ENCODE measurements around the gene ERMP1. TPM values are rescaled to one million over a fixed set of nuclear protein-coding genes. Genes with fewer than 3 reads are reported as not detected.

The ERMP1 gene
- total and polyA plus RNA-seq, 2 of the 8 experiments (the other 6 are each of a cell fraction or from before 2014, with no cell fraction given), result 12.8 to 16.7 TPM

DNA sequence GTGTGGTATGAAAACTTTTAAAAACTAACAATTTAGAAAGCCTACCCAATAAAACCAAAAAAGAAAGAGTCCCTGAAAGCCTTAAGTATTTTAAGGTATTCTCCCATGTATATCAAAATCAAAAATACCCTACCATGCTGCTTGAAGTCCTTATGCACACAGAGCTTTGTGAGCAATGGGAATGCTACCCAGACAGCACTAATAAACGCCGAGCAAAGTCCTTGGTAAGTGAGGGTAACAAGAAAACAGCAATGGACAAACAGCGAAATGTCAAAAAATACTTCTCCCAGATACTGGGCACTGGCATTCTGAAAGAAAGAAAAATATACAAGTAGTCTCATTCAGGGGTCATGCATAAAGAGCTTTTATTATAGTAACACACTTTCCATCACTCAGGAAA lies 27.4 kb downstream of the ERMP1 start:
- no peaks in the 10 kb centered on the region for H3K4me1 ChIP-seq (replicated peaks in 1 of 4; ENCODE audit: control insufficient read depth in 3 of 4, insufficient read depth in 4 of 4, low read length in 3 of 4)
- no peak overlapping the region for H2AFZ ChIP-seq (ENCODE audit: low read length)
- no peak overlapping the region for H3K23ac ChIP-seq (ENCODE audit: insufficient read length)
- no peak overlapping the region for H4K91ac ChIP-seq (replicated peaks; ENCODE audit: insufficient read length, low read length)
- ChIA-PET CTCF (ENCODE audit: partially characterized antibody) (no interaction called here), POLR2A (ENCODE audit: partially characterized antibody) (no interaction called here)
- peaks cover 0 to 4% (median 0%) of the 10 kb centered on the region in 4 experiments; a peak in 3 of 8 replicates for H3K36me3 ChIP-seq (ENCODE audit: control insufficient read depth in 2 of 4, insufficient read depth in 4 of 4, low read length in 3 of 4)
- H3K18ac ChIP-seq (ENCODE audit: extremely low read depth, low read length), result no peak overlapping the region
- H2BK5ac ChIP-seq (ENCODE audit: low read depth, low read length), result no peak overlapping the region
- no peak overlapping the region for H4K8ac ChIP-seq (ENCODE audit: extremely low read depth, insufficient read depth, low read length)
- no peak overlapping the region for H4K5ac ChIP-seq (ENCODE audit: insufficient read length, low read depth, low read length)
- no peaks in the 10 kb centered on the region for H3K79me2 ChIP-seq (ENCODE audit: control insufficient read depth in 1 of 2, insufficient read depth in 2 of 2, low read length in 2 of 2)
- no peak overlapping the region for H3K4me3 ChIP-seq (ENCODE audit: extremely low read depth in 1 of 4, insufficient read depth in 2 of 4, low read depth in 3 of 4, low read length in 4 of 4)
- no peaks in the 10 kb centered on the region for H3K79me1 ChIP-seq (ENCODE audit: low read depth, low read length)
- no peak for DNase-seq (ENCODE audit: low read depth in 1 of 2, low spot score in 2 of 2)
- H2BK12ac ChIP-seq (ENCODE audit: low read depth, low read length), result no peak overlapping the region
- no peak overlapping the region for H2BK15ac ChIP-seq (ENCODE audit: low read length)
- no peak overlapping the region for H2BK20ac ChIP-seq (ENCODE audit: low read length)
- no peak overlapping the region for H2AK5ac ChIP-seq (ENCODE audit: low read depth, low read length)
- H2BK120ac ChIP-seq (replicated peaks; ENCODE audit: low read depth, low read length), result no peak overlapping the region
- no peaks in the 10 kb centered on the region for H3K23me2 ChIP-seq (ENCODE audit: low read depth, low read length)
- no peak overlapping the region for H3K27ac ChIP-seq (ENCODE audit: low read depth, low read length)
- H3K4me2 ChIP-seq (ENCODE audit: insufficient read depth in 1 of 2, low read depth in 2 of 2, low read length in 2 of 2), result no peak overlapping the region
- H3K14ac ChIP-seq (ENCODE audit: insufficient read length), result no peak overlapping the region
- no peak for TF ChIP-seq TBP (IDR thresholded peaks at IDR 0.05; ENCODE audit: low read depth, low read length)
- no peak for TF ChIP-seq RAD21 (IDR thresholded peaks at IDR 0.05 in 1 of 2, conservative IDR thresholded peaks at IDR 0.05 in 1 of 2; ENCODE audit: low read depth in 2 of 2, low read length in 2 of 2)
- TF ChIP-seq SIN3A (conservative IDR thresholded peaks at IDR 0.05 in 1 of 2, IDR thresholded peaks at IDR 0.05 in 1 of 2; ENCODE audit: low read depth in 1 of 2, low read length in 2 of 2), result no peak
- TF ChIP-seq EP300 (IDR thresholded peaks at IDR 0.05; ENCODE audit: borderline replicate concordance in 1 of 2, low read depth in 2 of 2, low read length in 2 of 2), result no peak
- TF ChIP-seq RFX5 (IDR thresholded peaks at IDR 0.05; ENCODE audit: borderline replicate concordance, low read depth, low read length), result no peak
- TF ChIP-seq JUN (IDR thresholded peaks at IDR 0.05; ENCODE audit: low read depth, low read length), result no peak
- no peak for TF ChIP-seq BCL11A (IDR thresholded peaks at IDR 0.05; ENCODE audit: low read depth in 2 of 2, low read length in 2 of 2)
- no peak overlapping the region for H3K9ac ChIP-seq (replicated peaks in 1 of 4; ENCODE audit: extremely low read depth in 1 of 4, low read depth in 3 of 4, low read length in 3 of 4)
- no peak for FAIRE-seq
- H3K27me3 ChIP-seq (replicated peaks in 1 of 4; ENCODE audit: control insufficient read depth in 3 of 4, extremely low read depth in 1 of 4, insufficient read depth in 3 of 4, low read length in 3 of 4), result no peaks in the 10 kb centered on the region
- no peaks in the 10 kb centered on the region for H3K9me3 ChIP-seq (ENCODE audit: insufficient read depth in 2 of 2, low read depth in 1 of 2, low read length in 1 of 2)
- WGBS, 2 experiments (ENCODE audit: extremely low coverage in 1 of 2, insufficient coverage in 1 of 2, insufficient read length in 1 of 2, insufficient replicate concordance in 2 of 2, low coverage in 1 of 2, low lambda C conversion rate in 2 of 2, missing lambda C conversion rate in 1 of 2), result 78% methylated on average over 3 of the region's 3 CpGs; no CpG with 5 or more reads in 1 of the 2 experiments
- H4K20me1 ChIP-seq (replicated peaks in 1 of 2; ENCODE audit: control insufficient read depth in 1 of 2, insufficient read depth in 2 of 2, low read length in 2 of 2), result no peaks in the 10 kb centered on the region
- no peak overlapping the region for H3K56ac ChIP-seq (replicated peaks; ENCODE audit: insufficient read length, low read depth, low read length)
- no peak overlapping the region for H3K4ac ChIP-seq (replicated peaks; ENCODE audit: insufficient read length, low read depth, low read length)

Measured in H1 (cell line).